ENCODE results near the gene APOL5. TPM values are rescaled to one million over a fixed set of nuclear protein-coding genes. Genes with fewer than 3 reads are reported as not detected.
A peak's percentile ranks its signal among the peaks of the same experiment; 100 is the strongest.

APOL5 gene
- total RNA-seq, 1 experiment from 2014 or later, result not detected

- intact Hi-C loops (cut with micrococcal nuclease; ENCODE audit: unreplicated experiment), result loop anchor here (1.0 kb wide), 1 partner anchor 115 kb away; no protein-coding TSS in a partner anchor
- POLR2A ChIA-PET (ENCODE audit: unreplicated experiment), result interaction anchor here (0.5 to 1.2 kb wide), 4 partner anchors 35 to 1209 kb away, joined by 3 to 10 read pairs (median 5); no protein-coding TSS in a partner anchor
- Histone ChIP-seq H3K79me2 (ENCODE audit: low read depth) (no peaks in the 10 kb centered on the region), H3K27ac (peak overlapping the region; percentile 56), H3F3A (ENCODE audit: insufficient read depth, low read depth) (peaks cover 35% of the 10 kb centered on the region; the same call in 1 of the 2 replicates), H3K4me1 (replicated peaks; ENCODE audit: insufficient read depth) (peaks cover 20% of the 10 kb centered on the region), H3K36me3 (ENCODE audit: low read depth) (peaks cover 37% of the 10 kb centered on the region), H4K20me1 (ENCODE audit: insufficient read depth) (no peaks in the 10 kb centered on the region), H3K27me3 (ENCODE audit: insufficient read depth, low read depth) (no peaks in the 10 kb centered on the region), H3K4me3 (no peak overlapping the region), H2AFZ (no peak overlapping the region), H3K4me2 (0 out of 2 replicates have a peak overlapping the region, but pooled peaks have one; percentile 15), H3K9me2 (ENCODE audit: insufficient read depth) (no peaks in the 10 kb centered on the region), H3K9me3 (ENCODE audit: insufficient read depth, low read depth) (no peaks in the 10 kb centered on the region)
- no TSS peak for BruUV-seq (replicated peaks)
- DNase-seq, result peak; percentile 27 to 76
- TF ChIP-seq EZH2 (IDR thresholded peaks at IDR 0.05; ENCODE audit: low read depth) (no peak), CTCF (conservative IDR thresholded peaks at IDR 0.05) (no peak)
- CTCF ChIA-PET, result interaction anchor here (0.9 kb wide), 1 partner anchor 115 kb away, joined by 3 read pairs; no protein-coding TSS in a partner anchor
Measured at GRCh38 chr22:35742342-35743100, 24.8 kb downstream of the APOL5 start.

GRCh38 chr22:35743326-35743860, 25.7 kb downstream of the APOL5 start:
- DNase-seq, result no peak
- intact Hi-C loops (cut with micrococcal nuclease; ENCODE audit: unreplicated experiment), result no loop called here
- no peaks in the 10 kb centered on the region for H4K20me1 ChIP-seq (ENCODE audit: insufficient read depth)
- no peaks in the 10 kb centered on the region for H3K9me3 ChIP-seq (ENCODE audit: insufficient read depth, low read depth)
- peaks cover 36% of the 10 kb centered on the region; the same call in 1 of the 2 replicates for H3F3A ChIP-seq (ENCODE audit: insufficient read depth, low read depth)
- no peaks in the 10 kb centered on the region for H3K9me2 ChIP-seq (ENCODE audit: insufficient read depth)
- no TSS peak for BruUV-seq (replicated peaks)
- ChIA-PET CTCF (interaction anchor here (0.9 kb wide), 1 partner anchor 116 kb away, joined by 3 read pairs; no protein-coding TSS in a partner anchor), POLR2A (ENCODE audit: unreplicated experiment) (no interaction called here)
- H3K4me2 ChIP-seq, result no peak overlapping the region
- H3K79me2 ChIP-seq (ENCODE audit: low read depth), result no peaks in the 10 kb centered on the region
- no peaks in the 10 kb centered on the region for H3K27me3 ChIP-seq (ENCODE audit: insufficient read depth, low read depth)
- H3K4me3 ChIP-seq, result no peak overlapping the region
- peaks cover 20% of the 10 kb centered on the region for H3K4me1 ChIP-seq (replicated peaks; ENCODE audit: insufficient read depth)
- TF ChIP-seq CTCF (conservative IDR thresholded peaks at IDR 0.05) (no peak), EZH2 (IDR thresholded peaks at IDR 0.05; ENCODE audit: low read depth) (no peak)
- peak overlapping the region; percentile 24; the same call in 1 of the 2 replicates for H3K27ac ChIP-seq
- H3K36me3 ChIP-seq (ENCODE audit: low read depth), result peaks cover 37% of the 10 kb centered on the region
- no peak overlapping the region for H2AFZ ChIP-seq

DNA sequence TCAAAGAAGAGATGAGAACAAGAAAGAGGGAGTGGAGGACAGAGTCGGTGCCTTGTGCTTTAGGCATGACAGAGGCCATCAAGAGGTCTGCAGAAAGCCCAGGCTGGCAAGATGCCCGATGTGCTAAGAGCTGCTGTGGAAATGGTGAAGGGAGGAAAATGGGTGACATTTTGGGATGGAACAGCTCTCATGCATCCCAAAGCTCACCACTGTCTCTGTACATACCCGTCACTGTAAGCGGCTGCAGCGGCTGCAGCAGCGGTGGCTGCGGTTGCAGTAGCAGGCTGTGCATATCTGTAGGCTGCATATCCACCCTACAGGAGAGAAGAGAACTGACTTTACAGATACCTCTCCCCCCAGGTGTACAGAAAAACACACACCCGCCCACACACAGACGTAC, 28.6 kb downstream of the APOL5 start:
- intact Hi-C loops (cut with micrococcal nuclease; ENCODE audit: unreplicated experiment), result no loop called here
- POLR2A ChIA-PET (ENCODE audit: unreplicated experiment), result no interaction called here

More for the DNA sequence above, 28.6 kb downstream of the APOL5 start:
- Histone ChIP-seq H3K4me3 (no peak overlapping the region), H3K27me3 (ENCODE audit: insufficient read depth, low read depth) (no peaks in the 10 kb centered on the region), H3K79me2 (ENCODE audit: low read depth) (no peaks in the 10 kb centered on the region), H3F3A (ENCODE audit: insufficient read depth, low read depth) (peaks cover 30% of the 10 kb centered on the region; the same call in 1 of the 2 replicates), H3K36me3 (ENCODE audit: low read depth) (peaks cover 39% of the 10 kb centered on the region), H2AFZ (no peak overlapping the region), H3K9me2 (ENCODE audit: insufficient read depth) (no peaks in the 10 kb centered on the region), H3K27ac (no peak overlapping the region), H3K9me3 (ENCODE audit: insufficient read depth, low read depth) (no peaks in the 10 kb centered on the region), H4K20me1 (ENCODE audit: insufficient read depth) (no peaks in the 10 kb centered on the region), H3K4me2 (no peak overlapping the region), H3K4me1 (replicated peaks; ENCODE audit: insufficient read depth) (peaks cover 20% of the 10 kb centered on the region)
- DNase-seq, result no peak
- TF ChIP-seq CTCF (conservative IDR thresholded peaks at IDR 0.05) (no peak), EZH2 (IDR thresholded peaks at IDR 0.05; ENCODE audit: low read depth) (no peak)
- no TSS peak for BruUV-seq (replicated peaks)
- CTCF ChIA-PET, result no interaction called here
